ENCODE measurements around the gene NAT8L. TPM values are rescaled to one million over a fixed set of nuclear protein-coding genes. Genes with fewer than 3 reads are reported as not detected.

The NAT8L gene
- total RNA-seq, 3 donors from 2014 or later (not counting 1 experiment from before 2014, with no cell fraction given), result not detected

- no peaks in the 10 kb centered on the region for H3K4me1 Mint-ChIP-seq
- TF ChIP-seq CTCF (IDR thresholded peaks at IDR 0.05), result no peak
- WGBS (ENCODE audit: insufficient coverage), result 1% methylated on average over 94 of the region's 94 CpGs
- no peaks in the 10 kb centered on the region for H3K9me3 Mint-ChIP-seq
- ATAC-seq (peak; percentile 65 to 66 (median 65)), DNase-seq (peak; percentile 59 to 89)
- Histone ChIP-seq H3K27me3 (ENCODE audit: control insufficient read depth, insufficient read depth, low read length) (peaks cover 5% of the 10 kb centered on the region), H3K27ac (ENCODE audit: low read length) (no peak overlapping the region), H3K4me1 (ENCODE audit: control insufficient read depth, insufficient read depth, low read length) (peaks cover 18% of the 10 kb centered on the region), H3K4me3 (ENCODE audit: low read length) (peak overlapping the region; percentile 54), H3K36me3 (ENCODE audit: control insufficient read depth, insufficient read depth, low read length) (no peaks in the 10 kb centered on the region), H3K9me3 (ENCODE audit: control insufficient read depth, insufficient read depth, low read length) (no peaks in the 10 kb centered on the region)
- no peaks in the 10 kb centered on the region for H3K36me3 Mint-ChIP-seq
- H3K27ac Mint-ChIP-seq, result peak overlapping the region in 1 of 2 donors; percentile 47
- H3K4me3 Mint-ChIP-seq, result peak overlapping the region; percentile 78
- H3K27me3 Mint-ChIP-seq (ENCODE audit: low read depth in 2 of 2), result peaks cover 31 to 32% of the 10 kb centered on the region in 2 donors
- intact Hi-C loops (cut with micrococcal nuclease), result no loop called here
These were observed 17.6 kb upstream of the NAT8L start for GRCh38 chr4:2041239-2042130.

GRCh38 chr4:2042204-2042946, 16.8 kb upstream of the NAT8L start:
- no peaks in the 10 kb centered on the region for H3K4me1 Mint-ChIP-seq
- Histone ChIP-seq H3K4me1 (ENCODE audit: control insufficient read depth, insufficient read depth, low read length) (peaks cover 18% of the 10 kb centered on the region), H3K4me3 (ENCODE audit: low read length) (peak overlapping the region; percentile 54), H3K27me3 (ENCODE audit: control insufficient read depth, insufficient read depth, low read length) (peaks cover 5% of the 10 kb centered on the region), H3K36me3 (ENCODE audit: control insufficient read depth, insufficient read depth, low read length) (no peaks in the 10 kb centered on the region), H3K27ac (ENCODE audit: low read length) (no peak overlapping the region), H3K9me3 (ENCODE audit: control insufficient read depth, insufficient read depth, low read length) (no peaks in the 10 kb centered on the region)
- under 1% methylated on average over 80 of the region's 80 CpGs for WGBS (ENCODE audit: insufficient coverage)
- no peaks in the 10 kb centered on the region for H3K9me3 Mint-ChIP-seq
- H3K27ac Mint-ChIP-seq, result no peak overlapping the region
- peak overlapping the region; percentile 80 for H3K4me3 Mint-ChIP-seq
- H3K36me3 Mint-ChIP-seq, result no peaks in the 10 kb centered on the region
- ATAC-seq (peak; percentile 45 to 68 (median 63)), DNase-seq (peak; percentile 31 to 54)
- intact Hi-C loops (cut with micrococcal nuclease), result no loop called here
- TF ChIP-seq CTCF (IDR thresholded peaks at IDR 0.05), result no peak
- H3K27me3 Mint-ChIP-seq (ENCODE audit: low read depth in 2 of 2), result peaks cover 23 to 24% of the 10 kb centered on the region in 2 donors

GRCh38 chr4:2042947-2043395, 16.2 kb upstream of the NAT8L start:
- no peaks in the 10 kb centered on the region for H3K9me3 ChIP-seq (ENCODE audit: control insufficient read depth, insufficient read depth, low read length)
- no peak overlapping the region for H3K4me3 ChIP-seq (ENCODE audit: low read length)
- H3K36me3 ChIP-seq (ENCODE audit: control insufficient read depth, insufficient read depth, low read length), result no peaks in the 10 kb centered on the region
- peaks cover 5% of the 10 kb centered on the region for H3K27me3 ChIP-seq (ENCODE audit: control insufficient read depth, insufficient read depth, low read length)
- DNase-seq (no peak), ATAC-seq (no peak)
- H3K27me3 Mint-ChIP-seq (ENCODE audit: low read depth in 2 of 2), result peaks cover 23 to 24% of the 10 kb centered on the region in 2 donors
- intact Hi-C loops (cut with micrococcal nuclease), result no loop called here
- no peak overlapping the region for H3K27ac Mint-ChIP-seq
- peaks cover 18% of the 10 kb centered on the region for H3K4me1 ChIP-seq (ENCODE audit: control insufficient read depth, insufficient read depth, low read length)
- peak overlapping the region; percentile 80 for H3K4me3 Mint-ChIP-seq
- TF ChIP-seq CTCF (IDR thresholded peaks at IDR 0.05), result no peak
- H3K4me1 Mint-ChIP-seq, result no peaks in the 10 kb centered on the region
- 96% methylated on average over 8 of the region's 8 CpGs for WGBS (ENCODE audit: insufficient coverage)
- no peaks in the 10 kb centered on the region for H3K9me3 Mint-ChIP-seq
- no peaks in the 10 kb centered on the region for H3K36me3 Mint-ChIP-seq
- no peak overlapping the region for H3K27ac ChIP-seq (ENCODE audit: low read length)

All from natural killer cell (primary cell).